HG02759 (cell line): Measurements from ENCODE around the gene SULT2B1.
"Not testable (repeated sequence)": the region's sequence is repeated elsewhere in the genome, so short reads cannot be mapped to it uniquely, and the experiment has no call there.

Experiments
- ATAC-seq: cut with Tn5 transposase; IDR thresholded peaks from one replicate; pipeline ENCODE4 v1.9.1; 2021; ENCODE audit warnings: mild to moderate bottlenecking, moderate library complexity; ENCODE audit not compliant: unreplicated experiment

SULT2B1 gene

GRCh38 chr19:48551437-48552302 is at the start of gene SULT2B1:
TSS of gene SULT2B1 (plus strand) at chr19:48552172. CDS start at chr19:48552253, 81 bp downstream.
- no peak for ATAC-seq

GRCh38 chr19:48502350-48503018 is 49.5 kb upstream of the SULT2B1 start:
- ATAC-seq = no peak

GRCh38 chr19:48506138-48506733 is 45.7 kb upstream of the SULT2B1 start:
- ATAC-seq = no peak

DNA sequence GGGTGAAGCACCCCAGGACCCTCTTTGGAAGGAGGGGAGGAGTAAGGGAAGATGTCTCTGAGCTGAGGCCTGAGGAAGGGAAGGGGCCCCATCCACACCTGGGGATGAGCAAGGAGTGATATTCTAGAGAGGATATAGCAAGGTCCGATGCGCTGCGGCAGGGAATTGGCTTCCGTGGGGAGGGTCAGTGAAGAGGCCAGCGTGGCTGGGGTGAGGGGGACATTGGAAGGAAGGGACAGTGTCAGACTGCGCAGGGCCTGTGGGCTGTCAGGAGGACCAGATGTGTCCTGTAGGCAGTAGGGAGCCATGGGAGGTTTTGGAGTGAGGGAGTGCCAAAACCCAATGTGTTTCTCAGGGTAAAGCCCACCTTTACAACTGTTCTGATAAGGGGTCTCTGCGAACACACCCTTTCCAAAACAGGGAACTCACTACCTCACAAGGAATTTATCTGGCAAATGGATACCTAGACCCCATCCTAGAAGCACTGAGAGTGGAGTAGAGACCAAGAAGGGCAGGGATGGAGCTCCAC is 44.0 kb upstream of the SULT2B1 start:
- no peak for ATAC-seq

GRCh38 chr19:48508729-48509411 is 43.1 kb upstream of the SULT2B1 start:
- ATAC-seq = no peak

- ATAC-seq = no peak
These were observed 42.3 kb upstream of the SULT2B1 start for GRCh38 chr19:48509467-48510194.

GRCh38 chr19:48510421-48511268 is 41.3 kb upstream of the SULT2B1 start:
- no peak for ATAC-seq

- no peak for ATAC-seq
These were observed 40.6 kb upstream of the SULT2B1 start for GRCh38 chr19:48511321-48511731.

DNA sequence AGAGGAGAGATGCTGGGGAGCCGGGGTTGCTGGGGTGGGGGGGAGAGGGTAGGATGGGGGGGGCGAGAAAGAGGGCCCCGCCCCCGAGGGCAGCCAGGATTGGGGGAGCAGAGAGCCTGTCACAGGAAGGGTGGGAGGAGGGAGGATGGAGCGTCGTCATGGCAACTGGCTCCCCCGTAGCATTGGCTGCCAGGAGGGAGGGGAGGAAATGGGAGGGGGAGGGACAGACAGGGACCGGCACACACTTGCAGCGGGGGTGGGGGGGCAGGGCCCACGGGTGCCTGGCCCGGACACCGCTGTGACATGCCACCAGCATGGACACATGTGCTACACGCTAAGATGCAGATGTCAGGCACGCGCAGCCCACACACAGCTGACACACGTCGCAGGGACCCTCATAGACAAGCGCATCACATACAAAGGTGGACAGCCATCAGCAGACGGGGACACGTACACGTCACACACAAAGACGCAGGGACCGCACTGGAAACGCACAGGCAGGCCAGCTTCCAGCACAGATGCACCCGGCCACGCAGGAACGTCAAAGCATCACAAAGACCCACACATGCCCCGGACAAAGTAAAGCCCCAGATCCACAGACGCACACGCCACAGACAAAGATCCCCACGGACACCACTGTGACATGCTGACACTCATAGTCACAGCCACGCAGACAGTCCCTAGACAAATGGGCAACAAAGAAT is 40.0 kb upstream of the SULT2B1 start, which contains the start of gene LMTK3:
TSS of gene LMTK3 (minus strand) at position 36 of the 704 bp plus-strand sequence. CDS start 259 bp downstream, outside the sequence.
- ATAC-seq = no peak

DNA sequence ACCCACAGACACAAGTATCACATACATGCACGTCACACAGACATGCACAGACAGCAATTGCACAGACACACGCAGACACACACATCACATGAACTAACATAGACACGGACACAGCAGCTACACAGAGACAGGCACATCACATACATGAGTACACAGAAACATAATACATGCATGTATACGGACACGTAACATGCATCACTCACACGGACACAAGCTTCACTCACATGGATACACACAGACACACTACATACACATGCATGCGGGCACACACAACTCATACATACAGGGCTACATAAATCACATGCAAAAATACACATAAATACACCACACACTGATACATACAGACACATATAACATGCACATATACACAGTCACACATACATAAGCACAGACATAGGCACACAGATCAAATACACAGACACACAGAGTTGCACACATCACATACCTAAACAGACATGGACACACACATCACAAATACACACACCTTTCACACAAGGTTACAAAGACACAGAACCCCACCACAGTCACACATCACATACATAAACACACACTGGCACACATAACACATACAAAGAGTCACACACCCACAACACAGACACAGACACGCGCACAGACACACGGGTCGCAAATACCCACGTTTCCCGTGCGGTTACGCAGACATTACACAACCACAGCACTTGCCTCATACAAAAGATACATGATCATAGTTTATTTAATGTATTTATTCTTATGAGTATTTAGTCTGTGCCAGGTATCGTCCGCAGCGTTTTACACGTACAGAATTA is 39.3 kb upstream of the SULT2B1 start:
- no peak for ATAC-seq

GRCh38 chr19:48513289-48514122 is 38.5 kb upstream of the SULT2B1 start:
- peak; percentile 53 for ATAC-seq

- ATAC-seq = no peak
These were observed 37.9 kb upstream of the SULT2B1 start for GRCh38 chr19:48514123-48514458.

DNA sequence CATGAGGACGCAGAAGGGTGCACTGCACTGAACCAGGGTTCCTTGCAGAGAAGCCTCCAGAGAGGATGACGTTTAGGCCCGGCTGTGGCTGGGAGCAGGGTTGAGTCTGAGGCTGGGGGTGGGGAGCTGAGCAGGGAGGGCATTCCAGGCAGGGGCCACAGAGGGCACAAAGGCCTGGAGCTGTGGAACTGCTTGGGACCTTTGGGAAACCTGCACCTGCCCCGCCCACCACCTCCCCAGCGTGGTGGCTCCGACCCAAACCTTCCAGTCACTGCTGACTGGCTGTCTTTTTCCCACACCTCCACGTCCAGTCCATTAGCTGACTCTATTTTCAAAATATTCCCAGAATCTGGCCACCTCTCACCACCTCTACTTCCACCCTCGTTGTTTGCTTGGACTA is 35.4 kb upstream of the SULT2B1 start:
- ATAC-seq = no peak

DNA sequence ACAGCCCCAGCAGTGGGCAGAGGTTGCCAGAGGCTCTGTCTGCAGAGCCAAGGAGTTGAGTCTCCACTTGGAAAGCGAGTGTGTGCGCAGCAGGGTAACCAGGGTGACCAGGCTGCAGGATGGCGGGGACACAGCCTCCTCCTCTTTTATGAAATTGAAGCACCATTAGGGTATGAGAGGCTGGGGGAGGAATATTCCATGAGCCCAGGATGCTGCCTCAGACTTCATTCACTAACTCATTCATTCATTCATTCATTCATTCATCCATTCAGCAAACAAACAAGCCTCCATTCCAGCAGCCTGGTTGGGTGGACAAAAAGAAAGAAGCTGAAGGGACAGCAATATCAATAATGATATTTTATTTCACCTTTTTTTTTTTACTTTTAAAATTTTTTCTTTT is 33.8 kb upstream of the SULT2B1 start:
- ATAC-seq = no peak

DNA sequence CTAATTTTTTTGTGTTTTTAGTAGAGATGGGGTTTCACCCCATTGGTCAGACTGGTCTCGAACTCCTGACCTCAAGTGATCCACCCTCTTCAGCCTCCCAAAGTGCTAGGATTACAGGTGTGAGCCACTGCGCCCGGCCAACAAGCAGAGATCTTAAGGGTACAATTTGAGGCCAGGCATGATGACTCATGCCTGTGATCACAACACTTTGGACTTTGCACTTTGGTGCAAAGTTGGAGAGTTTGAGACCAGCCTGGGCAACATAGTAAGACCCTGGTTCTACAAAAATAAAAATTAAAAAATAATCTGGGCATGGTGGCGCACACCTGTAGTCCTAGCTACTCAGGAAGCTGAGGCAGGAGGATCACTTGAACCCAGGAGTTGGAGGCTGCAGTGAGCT is 32.5 kb upstream of the SULT2B1 start:
- not testable (repeated sequence) for ATAC-seq

DNA sequence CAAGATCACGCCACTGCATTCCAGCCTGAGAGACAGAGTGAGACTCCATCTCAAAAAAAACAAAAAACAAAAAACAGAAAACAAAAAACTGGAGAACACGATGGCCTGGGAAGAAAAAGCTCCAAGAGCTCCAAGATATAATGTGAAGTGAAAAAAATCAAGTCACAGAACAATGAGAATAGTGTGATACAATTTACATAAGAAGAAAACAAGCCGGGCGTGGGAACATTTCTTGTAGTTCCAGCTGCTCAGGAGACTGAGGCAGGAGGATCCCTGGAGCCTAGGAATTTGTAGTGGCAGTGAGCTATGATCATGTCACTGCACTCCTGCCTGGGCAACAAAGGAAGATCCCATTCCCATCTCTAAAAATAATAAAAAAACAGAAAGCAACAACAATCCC is 31.8 kb upstream of the SULT2B1 start:
- no peak for ATAC-seq

- ATAC-seq = no peak
These were observed 27.8 kb upstream of the SULT2B1 start for GRCh38 chr19:48524221-48524620.
